HepG2 (cell line): Measurements from ENCODE around the gene GP1BA. TPM values are rescaled to one million over a fixed set of nuclear protein-coding genes. Genes with fewer than 3 reads are reported as not detected.

Experiments used
- ATF6 ChIP-seq: sonication (generic); formaldehyde crosslinking; conservative IDR thresholded peaks from 2 replicates; pipeline ENCODE4 v1.4.0; 2020; ENCODE audit warnings: missing genetic modification reagents
- BRD4 ChIP-seq: sonication (generic); formaldehyde crosslinking; IDR thresholded peaks from 2 replicates; pipeline ENCODE4 v1.4.0; 2020; ENCODE audit warnings: missing genetic modification reagents
- CCDC6 ChIP-seq: sonication (generic); formaldehyde crosslinking; IDR thresholded peaks from 2 replicates; pipeline ENCODE4 v1.8.1; 2022; ENCODE audit warnings: mild to moderate bottlenecking, missing genetic modification reagents, moderate library complexity
- GLMP ChIP-seq: sonication (generic); formaldehyde crosslinking; IDR thresholded peaks from 2 replicates; pipeline ENCODE4 v1.9.0; 2021; ENCODE audit warnings: missing genetic modification reagents, mild to moderate bottlenecking, borderline replicate concordance
- HHEX ChIP-seq: IDR thresholded peaks from 2 replicates; pipeline ENCODE4 v1.6.1; 2016; ENCODE audit warnings: control low read depth
- HNF1A ChIP-seq, 2 experiments: sonication (generic) in 1 of 2; formaldehyde crosslinking in 1 of 2; IDR thresholded peaks; 2 replicates each; pipeline versions ENCODE4 v1.4.0 to v1.6.1; 2016 to 2020; ENCODE audit warnings: borderline replicate concordance in 1 of 2, low read depth in 1 of 2, mild to moderate bottlenecking in 1 of 2, missing genetic modification reagents in 1 of 2
- IRX3 ChIP-seq: sonication (generic); formaldehyde crosslinking; IDR thresholded peaks from 2 replicates; pipeline ENCODE4 v1.8.1; 2023; ENCODE audit warnings: mild to moderate bottlenecking, low read depth, missing genetic modification reagents, borderline replicate concordance
- PREB ChIP-seq: sonication (generic); formaldehyde crosslinking; IDR thresholded peaks from 2 replicates; pipeline ENCODE4 v1.4.0; 2020; ENCODE audit warnings: missing genetic modification reagents
- RBM39 ChIP-seq: fragments of 200-400 bp; formaldehyde crosslinking; IDR thresholded peaks from one replicate; pipeline ENCODE4 v1.6.1; 2018; ENCODE audit warnings: antibody characterized with exemption, mild to moderate bottlenecking, low read depth, low read length; ENCODE audit not compliant: poor library complexity, severe bottlenecking
- REPIN1 ChIP-seq: sonication (generic); formaldehyde crosslinking; IDR thresholded peaks from 2 replicates; pipeline ENCODE4 v1.8.0; 2022; ENCODE audit warnings: missing genetic modification reagents, low read depth, mild to moderate bottlenecking, borderline replicate concordance
- SOX5 ChIP-seq: IDR thresholded peaks from 2 replicates; pipeline ENCODE4 v1.6.1; 2016; ENCODE audit warnings: borderline replicate concordance
- WIZ ChIP-seq: sonication (generic); formaldehyde crosslinking; IDR thresholded peaks from 2 replicates; pipeline ENCODE4 v1.5.1; 2020; ENCODE audit warnings: mild to moderate bottlenecking, missing genetic modification reagents
- XBP1 ChIP-seq: sonication (generic); formaldehyde crosslinking; IDR thresholded peaks from 2 replicates; pipeline ENCODE4 v1.5.0; 2020; ENCODE audit warnings: missing genetic modification reagents
- ZBTB2 ChIP-seq: sonication (generic); formaldehyde crosslinking; IDR thresholded peaks from 2 replicates; pipeline ENCODE4 v1.8.0; 2022; ENCODE audit warnings: low read depth, missing genetic modification reagents
- ZIK1 ChIP-seq: sonication (generic); formaldehyde crosslinking; IDR thresholded peaks from 2 replicates; pipeline ENCODE4 v1.5.0; 2020; ENCODE audit warnings: mild to moderate bottlenecking, low read depth, missing genetic modification reagents, borderline replicate concordance
- ZNF224 ChIP-seq: sonication (generic); formaldehyde crosslinking; IDR thresholded peaks from 2 replicates; pipeline ENCODE4 v1.5.0; 2020; ENCODE audit warnings: mild to moderate bottlenecking, missing genetic modification reagents
- ZNF576 ChIP-seq: sonication (generic); formaldehyde crosslinking; IDR thresholded peaks from 2 replicates; pipeline ENCODE4 v1.4.0; 2020; ENCODE audit warnings: mild to moderate bottlenecking, missing genetic modification reagents
- ZNF75D ChIP-seq: sonication (generic); formaldehyde crosslinking; IDR thresholded peaks from 2 replicates; pipeline ENCODE4 v1.8.1; 2023; ENCODE audit warnings: missing genetic modification reagents, mild to moderate bottlenecking, borderline replicate concordance
- polyA plus RNA-seq, 8 experiments: library from polyadenylated mRNA; depleted of rRNA in 3 of 8; stranded (reverse) in 7 of 8; unstranded in 1 of 8; fragments of >200 nt; fragmentation: Illumina TruSeq in 4 of 8; extraction: Trizol in 4 of 8; gene quantifications; 2 replicates each; pipeline versions ENCODE4 v1.2.1 to v1.2.3, GENCODE V29; 2011 to 2016; ENCODE audit warnings: low read depth in 4 of 8, missing spikeins in 1 of 8, mixed read lengths in 1 of 8; ENCODE audit not compliant: insufficient read depth in 1 of 8
- total RNA-seq, 5 experiments: library from RNA; depleted of rRNA; stranded (reverse); fragments of >200 nt; fragmentation: Illumina TruSeq; extraction: Trizol; gene quantifications; 2 replicates each; pipeline ENCODE4 v1.2.3, GENCODE V29; 2016; ENCODE audit warnings: low read depth in 1 of 5

Gene GP1BA
- total and polyA plus RNA-seq, 2 of the 13 experiments (the other 11 are each of a cell fraction or from before 2014, with no cell fraction given): not detected

GRCh38 chr17:4945176-4945943 lies 13.3 kb downstream of the GP1BA start (continued):
- no peak for TF ChIP-seq ZBTB2 (CRISPR knock-in tag)
- no peak for TF ChIP-seq WIZ (CRISPR knock-in tag)
- no peak for TF ChIP-seq BRD4 (CRISPR knock-in tag)
- peak; percentile 20; the same call in 1 of the 2 replicates for TF ChIP-seq SOX5 (CRISPR knock-in tag)
- TF ChIP-seq XBP1 (CRISPR knock-in tag): no peak
- no peak for TF ChIP-seq ZNF75D (CRISPR knock-in tag)
- TF ChIP-seq REPIN1: no peak
- TF ChIP-seq ZNF576 (CRISPR knock-in tag): no peak
- no peak for TF ChIP-seq ZNF224 (CRISPR knock-in tag)
- no peak for TF ChIP-seq HNF1A (IDR thresholded peaks at IDR 0.05; ENCODE audit: low read depth)
- TF ChIP-seq HNF1A (CRISPR knock-in tag; IDR thresholded peaks at IDR 0.05; ENCODE audit: borderline replicate concordance): no peak
- no peak for TF ChIP-seq IRX3 (CRISPR knock-in tag)
- no peak for TF ChIP-seq HHEX (CRISPR knock-in tag)
- no peak for TF ChIP-seq GLMP (CRISPR knock-in tag)
- TF ChIP-seq ATF6 (CRISPR knock-in tag): no peak
- no peak for TF ChIP-seq CCDC6
- TF ChIP-seq PREB (CRISPR knock-in tag): no peak
- no peak for TF ChIP-seq RBM39
- no peak for TF ChIP-seq ZIK1 (CRISPR knock-in tag)
